Thyroid gland (tissue), 4 donors: ENCODE measurements around the gene LRRC74B.
A peak's percentile ranks its signal among the peaks of the same experiment; 100 is the strongest.

Source experiments
- POLR2A ChIP-seq, 2 donors: fragments of 450-650 bp; IDR thresholded peaks; one replicate each; pipeline ENCODE4 v1.6.1; 2017; ENCODE audit warnings: antibody characterized with exemption in 2 of 2, mild to moderate bottlenecking in 2 of 2, moderate library complexity in 1 of 2
- TF ChIP-seq, protein P1 (sequence below), 6 experiments: fragments of 200-600 bp in 3 of 6; fragments of 450-650 bp in 3 of 6; sonication (generic) in 3 of 6; IDR thresholded peaks; one replicate each; pipeline ENCODE4 v1.5.1; 2016 to 2019; ENCODE audit warnings: antibody characterized with exemption in 6 of 6, mild to moderate bottlenecking in 2 of 6, inconsistent platforms in 1 of 6, moderate library complexity in 1 of 6

DNA sequence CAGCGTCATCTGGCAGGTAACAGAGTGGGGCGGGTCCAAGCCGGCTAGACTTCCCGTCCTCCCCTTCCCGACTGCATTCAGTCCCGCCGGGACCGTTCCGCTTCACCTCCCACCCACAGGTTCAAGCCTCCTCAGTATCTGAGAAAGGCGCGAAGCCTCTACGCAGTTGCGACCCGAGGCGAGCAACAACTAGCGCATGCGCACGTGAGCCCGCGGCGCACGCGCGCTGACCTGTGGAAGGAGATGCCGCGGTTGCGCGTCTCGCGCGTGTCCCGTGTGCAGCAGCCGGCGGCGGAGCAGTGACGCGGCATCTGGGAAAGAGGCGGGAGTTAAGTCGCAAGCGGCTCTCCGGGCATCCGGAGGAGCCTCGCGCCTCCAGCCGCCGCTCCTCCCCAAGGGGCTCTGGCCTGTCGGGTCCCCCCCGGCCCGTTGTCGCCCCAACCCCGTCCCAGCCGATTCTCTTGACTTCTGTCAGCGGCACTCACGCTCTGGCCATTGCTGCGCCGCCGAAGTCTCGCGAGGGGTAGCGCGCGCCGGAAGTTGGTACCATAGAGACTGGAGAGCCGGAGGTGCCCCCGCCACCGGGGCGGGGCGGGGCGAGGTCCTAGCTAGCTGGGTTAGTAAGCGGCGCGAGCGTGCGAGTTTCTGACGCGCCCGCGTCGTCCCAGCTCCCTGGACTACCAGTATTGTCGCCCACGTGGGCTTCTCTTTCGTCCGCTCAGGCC, 44.0 kb upstream of the LRRC74B start, which contains the start of gene THAP7:
- TF ChIP-seq, protein P1, sequence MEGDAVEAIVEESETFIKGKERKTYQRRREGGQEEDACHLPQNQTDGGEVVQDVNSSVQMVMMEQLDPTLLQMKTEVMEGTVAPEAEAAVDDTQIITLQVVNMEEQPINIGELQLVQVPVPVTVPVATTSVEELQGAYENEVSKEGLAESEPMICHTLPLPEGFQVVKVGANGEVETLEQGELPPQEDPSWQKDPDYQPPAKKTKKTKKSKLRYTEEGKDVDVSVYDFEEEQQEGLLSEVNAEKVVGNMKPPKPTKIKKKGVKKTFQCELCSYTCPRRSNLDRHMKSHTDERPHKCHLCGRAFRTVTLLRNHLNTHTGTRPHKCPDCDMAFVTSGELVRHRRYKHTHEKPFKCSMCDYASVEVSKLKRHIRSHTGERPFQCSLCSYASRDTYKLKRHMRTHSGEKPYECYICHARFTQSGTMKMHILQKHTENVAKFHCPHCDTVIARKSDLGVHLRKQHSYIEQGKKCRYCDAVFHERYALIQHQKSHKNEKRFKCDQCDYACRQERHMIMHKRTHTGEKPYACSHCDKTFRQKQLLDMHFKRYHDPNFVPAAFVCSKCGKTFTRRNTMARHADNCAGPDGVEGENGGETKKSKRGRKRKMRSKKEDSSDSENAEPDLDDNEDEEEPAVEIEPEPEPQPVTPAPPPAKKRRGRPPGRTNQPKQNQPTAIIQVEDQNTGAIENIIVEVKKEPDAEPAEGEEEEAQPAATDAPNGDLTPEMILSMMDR (IDR thresholded peaks at IDR 0.05) = no peak
- TF ChIP-seq POLR2A (IDR thresholded peaks at IDR 0.05) = peak in 1 of 2 donors; percentile 83
